HEK293T (cell line): ENCODE measurements around the gene ALPI.
"Not testable (repeated sequence)": the region's sequence is repeated elsewhere in the genome, so short reads cannot be mapped to it uniquely, and the experiment has no call there.

Experiments used
- CTCF ChIA-PET: fragments of 350-600 bp; formaldehyde crosslinking; extraction: SDS; loops from one replicate; lab custom pipeline; 2021; ENCODE audit warnings: antibody characterized with exemption, inconsistent platforms; lab: Yijun Ruan, JAX
- POLR2A ChIA-PET: fragments of 350-600 bp; formaldehyde crosslinking; extraction: SDS; loops from one replicate; lab custom pipeline; 2020; ENCODE audit warnings: antibody characterized with exemption, inconsistent platforms; lab: Yijun Ruan, JAX
- DNase-seq: peaks from one replicate; pipeline ENCODE4 v3.0.0; 2012; ENCODE audit warnings: mixed read lengths; ENCODE audit errors: extremely low spot score
- ARNT ChIP-seq: fragments of 450-650 bp; IDR thresholded peaks from 2 replicates; pipeline ENCODE4 v1.6.1; 2017; ENCODE audit warnings: mild to moderate bottlenecking
- BHLHE40 ChIP-seq: fragments of 450-650 bp; IDR thresholded peaks from 2 replicates; pipeline ENCODE4 v1.6.1; 2016; ENCODE audit warnings: mild to moderate bottlenecking, moderate library complexity, borderline replicate concordance
- CTBP1 ChIP-seq: fragments of 450-650 bp; IDR thresholded peaks from 2 replicates; pipeline ENCODE4 v1.6.1; 2016; ENCODE audit warnings: borderline replicate concordance
- ELF4 ChIP-seq: fragments of 450-650 bp; IDR thresholded peaks from 2 replicates; pipeline ENCODE4 v1.6.1; 2017; ENCODE audit warnings: antibody characterized with exemption
- FOXA1 ChIP-seq: fragments of 450-650 bp; IDR thresholded peaks from 2 replicates; pipeline ENCODE4 v1.6.1; 2016; ENCODE audit warnings: mild to moderate bottlenecking
- FOXK2 ChIP-seq: fragments of 450-650 bp; IDR thresholded peaks from 2 replicates; pipeline ENCODE4 v1.6.1; 2016; ENCODE audit warnings: mild to moderate bottlenecking
- FOXM1 ChIP-seq: fragments of 450-650 bp; IDR thresholded peaks from 2 replicates; pipeline ENCODE4 v1.6.1; 2017; ENCODE audit warnings: mild to moderate bottlenecking, borderline replicate concordance
- HDGF ChIP-seq: fragments of 450-650 bp; IDR thresholded peaks from 2 replicates; pipeline ENCODE4 v1.6.1; 2017; ENCODE audit warnings: antibody characterized with exemption, borderline replicate concordance
- L3MBTL2 ChIP-seq: fragments of 450-650 bp; conservative IDR thresholded peaks from 2 replicates; pipeline ENCODE4 v1.6.1; 2016; ENCODE audit warnings: mild to moderate bottlenecking
- LEF1 ChIP-seq: fragments of 450-650 bp; IDR thresholded peaks from 2 replicates; pipeline ENCODE4 v1.6.1; 2017; ENCODE audit warnings: mild to moderate bottlenecking, borderline replicate concordance
- NFRKB ChIP-seq: fragments of 450-650 bp; IDR thresholded peaks from 2 replicates; pipeline ENCODE4 v1.6.1; 2016; ENCODE audit warnings: mild to moderate bottlenecking, moderate library complexity
- PKNOX1 ChIP-seq: fragments of 450-650 bp; IDR thresholded peaks from 2 replicates; pipeline ENCODE4 v1.6.1; 2016
- SP1 ChIP-seq: fragments of 450-650 bp; IDR thresholded peaks from 2 replicates; pipeline ENCODE4 v1.6.1; 2017
- SUZ12 ChIP-seq: fragments of 450-650 bp; IDR thresholded peaks from 2 replicates; pipeline ENCODE4 v1.6.1; 2016; ENCODE audit warnings: mild to moderate bottlenecking
- TARDBP ChIP-seq: fragments of 450-650 bp; IDR thresholded peaks from 2 replicates; pipeline ENCODE4 v1.6.1; 2016
- ZNF384 ChIP-seq: fragments of 450-650 bp; IDR thresholded peaks from 2 replicates; pipeline ENCODE4 v1.6.1; 2016

Gene ALPI

GRCh38 chr2:232444409-232445148, 11.4 kb upstream of the ALPI start:
- no peak for TF ChIP-seq L3MBTL2
- TF ChIP-seq LEF1, result no peak
- no peak for TF ChIP-seq SUZ12
- no peak for TF ChIP-seq ZNF384
- TF ChIP-seq CTBP1, result no peak
- TF ChIP-seq FOXK2, result no peak
- no peak for TF ChIP-seq FOXM1
- TF ChIP-seq BHLHE40, result no peak
- peak; percentile 56 for DNase-seq
- POLR2A ChIA-PET, result no interaction called here
- CTCF ChIA-PET, result interaction anchor here (0.8 kb wide), 1 partner anchor 71 kb away, joined by 3 read pairs; no protein-coding TSS in a partner anchor

- CTCF ChIA-PET, result interaction anchor here (0.8 kb wide), 1 partner anchor 70 kb away, joined by 3 read pairs; no protein-coding TSS in a partner anchor
- DNase-seq, result not testable (repeated sequence)
Measured at GRCh38 chr2:232445149-232445885, 10.6 kb upstream of the ALPI start.

GRCh38 chr2:232446266-232446777, 9.6 kb upstream of the ALPI start:
- CTCF ChIA-PET, result interaction anchor here (0.7 to 1.6 kb wide), 4 partner anchors 48 to 78 kb away, joined by 3 to 5 read pairs (median 4); no protein-coding TSS in a partner anchor
- DNase-seq, POLR2A ChIA-PET: not testable (repeated sequence)

More at GRCh38 chr2:232445149-232445885, 10.6 kb upstream of the ALPI start:
- POLR2A ChIA-PET, result not testable (repeated sequence)

GRCh38 chr2:232447091-232447620, 8.8 kb upstream of the ALPI start:
- TF ChIP-seq BHLHE40 (no peak), FOXK2 (no peak), ZNF384 (no peak), FOXM1 (no peak), SP1 (no peak), HDGF (no peak), ARNT (no peak), L3MBTL2 (no peak), ELF4 (no peak), SUZ12 (no peak), TARDBP (no peak), NFRKB (no peak), LEF1 (no peak)
- ChIA-PET POLR2A (no interaction called here), CTCF (interaction anchor here (1.1 to 1.6 kb wide), 4 partner anchors 26 to 77 kb away, joined by 3 to 5 read pairs (median 4); no protein-coding TSS in a partner anchor)
- no peak for DNase-seq

GRCh38 chr2:232447638-232448303, 8.2 kb upstream of the ALPI start:
- TF ChIP-seq SUZ12 (no peak), PKNOX1 (no peak), FOXA1 (no peak), ZNF384 (no peak), ARNT (no peak), BHLHE40 (no peak), TARDBP (no peak), FOXK2 (no peak), L3MBTL2 (no peak), HDGF (no peak), LEF1 (no peak), FOXM1 (no peak), SP1 (no peak), CTBP1 (no peak), ELF4 (no peak), NFRKB (no peak)
- ChIA-PET CTCF (interaction anchor here (1.1 to 1.6 kb wide), 2 partner anchors 26 to 71 kb away, joined by 5 read pairs; no protein-coding TSS in a partner anchor), POLR2A (no interaction called here)
- no peak for DNase-seq

- ChIA-PET POLR2A (no interaction called here), CTCF (no interaction called here)
- TF ChIP-seq NFRKB, result no peak
- no peak for TF ChIP-seq HDGF
- TF ChIP-seq FOXK2, result no peak
- no peak for TF ChIP-seq ZNF384
- no peak for TF ChIP-seq TARDBP
- no peak for TF ChIP-seq SUZ12
- TF ChIP-seq ARNT, result no peak
- TF ChIP-seq FOXA1, result no peak
- TF ChIP-seq ELF4, result no peak
- no peak for TF ChIP-seq PKNOX1
- no peak for TF ChIP-seq FOXM1
- TF ChIP-seq BHLHE40, result no peak
- TF ChIP-seq L3MBTL2, result no peak
- no peak for TF ChIP-seq LEF1
- DNase-seq, result no peak
Measured at GRCh38 chr2:232448304-232448690, 7.7 kb upstream of the ALPI start.
